ENCODE measurements around the gene SLC22A1. TPM values are rescaled to one million over a fixed set of nuclear protein-coding genes. Genes with fewer than 3 reads are reported as not detected.

SLC22A1 gene
- total RNA-seq, 1 donor from 2014 or later: 2.6 TPM

GRCh38 chr6:160198606-160199211 lies 77.1 kb downstream of the SLC22A1 start:
- H3K27me3 ChIP-seq (ENCODE audit: low read depth): no peaks in the 10 kb centered on the region
- no peak overlapping the region for H3K4me3 ChIP-seq
- no peak for ATAC-seq
- no peaks in the 10 kb centered on the region for H3K4me1 ChIP-seq
- DNase-seq: no peak
- no peaks in the 10 kb centered on the region for H3K36me3 ChIP-seq
- no peak overlapping the region for H3K27ac ChIP-seq
- peaks cover 17% of the 10 kb centered on the region for H3K9me3 ChIP-seq
- no peak for TF ChIP-seq CTCF (IDR thresholded peaks at IDR 0.05)
- intact Hi-C loops (cut with DNase I): no loop called here

- Histone ChIP-seq H3K36me3 (no peaks in the 10 kb centered on the region), H3K4me1 (no peaks in the 10 kb centered on the region), H3K27me3 (ENCODE audit: low read depth) (no peaks in the 10 kb centered on the region), H3K27ac (no peak overlapping the region), H3K9me3 (no peaks in the 10 kb centered on the region), H3K4me3 (no peak overlapping the region)
- no peak for ATAC-seq
- intact Hi-C loops (cut with DNase I): no loop called here
- TF ChIP-seq CTCF (IDR thresholded peaks at IDR 0.05): no peak
- no peak for DNase-seq
Measured at GRCh38 chr6:160201061-160201460, 79.4 kb downstream of the SLC22A1 start.

GRCh38 chr6:160202411-160202810 lies 80.8 kb downstream of the SLC22A1 start:
- ATAC-seq: no peak
- H3K27ac ChIP-seq: no peak overlapping the region
- no peak for TF ChIP-seq CTCF (IDR thresholded peaks at IDR 0.05)
- no peaks in the 10 kb centered on the region for H3K4me1 ChIP-seq
- intact Hi-C loops (cut with DNase I): no loop called here
- DNase-seq: no peak
- H3K27me3 ChIP-seq (ENCODE audit: low read depth): no peaks in the 10 kb centered on the region
- H3K36me3 ChIP-seq: no peaks in the 10 kb centered on the region
- no peak overlapping the region for H3K4me3 ChIP-seq
- peaks cover 1% of the 10 kb centered on the region for H3K9me3 ChIP-seq

- no peak overlapping the region for H3K27ac ChIP-seq
Measured at GRCh38 chr6:160203076-160203475, 81.5 kb downstream of the SLC22A1 start.

GRCh38 chr6:160203522-160203921 lies 81.9 kb downstream of the SLC22A1 start:
- Histone ChIP-seq H3K27me3 (ENCODE audit: low read depth) (no peaks in the 10 kb centered on the region), H3K27ac (no peak overlapping the region), H3K9me3 (peaks cover 6% of the 10 kb centered on the region), H3K4me1 (no peaks in the 10 kb centered on the region), H3K36me3 (no peaks in the 10 kb centered on the region), H3K4me3 (no peak overlapping the region)
- no peak for ATAC-seq
- no peak for DNase-seq
- no peak for TF ChIP-seq CTCF (IDR thresholded peaks at IDR 0.05)
- intact Hi-C loops (cut with DNase I): no loop called here

More at GRCh38 chr6:160203076-160203475, 81.5 kb downstream of the SLC22A1 start:
- no peaks in the 10 kb centered on the region for H3K27me3 ChIP-seq (ENCODE audit: low read depth)
- no peak for ATAC-seq
- no peaks in the 10 kb centered on the region for H3K36me3 ChIP-seq
- no peaks in the 10 kb centered on the region for H3K4me1 ChIP-seq
- peaks cover 6% of the 10 kb centered on the region for H3K9me3 ChIP-seq
- no peak for TF ChIP-seq CTCF (IDR thresholded peaks at IDR 0.05)
- intact Hi-C loops (cut with DNase I): no loop called here
- no peak for DNase-seq
- H3K4me3 ChIP-seq: no peak overlapping the region

Data from lower lobe of right lung (tissue), 2 donors.